GM04504 (cell line): ENCODE measurements around the gene CHPT1.
"Not testable (repeated sequence)": the region's sequence is repeated elsewhere in the genome, so short reads cannot be mapped to it uniquely, and the experiment has no call there.

Source experiments
- DNase-seq: peaks from one replicate; pipeline ENCODE4 v3.0.0-alpha.2; 2012; ENCODE audit warnings: low read depth

The CHPT1 gene

DNA sequence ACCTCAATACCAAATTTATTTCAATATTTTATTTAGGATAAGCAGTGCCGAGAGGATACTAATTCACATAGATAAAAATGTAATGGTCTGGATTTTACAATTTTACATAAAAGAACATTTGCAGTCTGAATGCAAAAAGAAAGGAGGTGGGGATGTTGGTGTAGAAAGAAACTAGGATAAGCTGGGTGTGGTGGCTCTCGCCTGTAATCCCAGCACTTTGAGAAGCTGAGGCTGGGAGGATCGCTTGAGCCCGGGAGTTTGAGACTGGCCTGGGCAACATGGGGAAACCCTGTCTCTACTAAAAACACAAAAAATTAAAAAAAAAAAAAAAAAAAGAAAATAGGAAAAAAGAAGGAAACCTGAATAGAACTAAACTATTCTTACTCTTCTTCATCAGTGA lies 25.0 kb downstream of the CHPT1 start:
- DNase-seq = no peak

DNA sequence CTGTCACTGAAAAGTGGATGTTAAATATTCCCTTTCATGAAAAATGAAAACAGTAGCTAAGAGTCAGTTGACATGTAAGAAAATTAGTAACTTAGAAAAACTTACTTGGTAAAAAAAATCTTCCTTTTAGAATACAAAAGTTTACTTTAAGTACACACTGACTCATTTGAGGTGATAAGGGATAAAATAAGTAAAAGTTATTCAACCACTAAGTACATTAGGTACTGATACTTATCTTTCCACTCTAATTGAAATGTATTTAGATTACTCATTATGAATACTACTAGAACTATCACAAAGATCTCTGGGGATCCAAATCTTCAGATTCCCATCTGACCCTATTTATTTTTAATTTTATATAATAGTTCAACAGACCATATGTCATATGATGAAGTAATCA lies 29.7 kb downstream of the CHPT1 start:
- DNase-seq = no peak

- no peak for DNase-seq
Observed at GRCh38 chr12:101729842-101730241, 32.4 kb downstream of the CHPT1 start.

- DNase-seq = no peak
Observed at GRCh38 chr12:101732318-101732717, 34.9 kb downstream of the CHPT1 start.

GRCh38 chr12:101733166-101733565 lies 35.7 kb downstream of the CHPT1 start:
- DNase-seq = no peak

DNA sequence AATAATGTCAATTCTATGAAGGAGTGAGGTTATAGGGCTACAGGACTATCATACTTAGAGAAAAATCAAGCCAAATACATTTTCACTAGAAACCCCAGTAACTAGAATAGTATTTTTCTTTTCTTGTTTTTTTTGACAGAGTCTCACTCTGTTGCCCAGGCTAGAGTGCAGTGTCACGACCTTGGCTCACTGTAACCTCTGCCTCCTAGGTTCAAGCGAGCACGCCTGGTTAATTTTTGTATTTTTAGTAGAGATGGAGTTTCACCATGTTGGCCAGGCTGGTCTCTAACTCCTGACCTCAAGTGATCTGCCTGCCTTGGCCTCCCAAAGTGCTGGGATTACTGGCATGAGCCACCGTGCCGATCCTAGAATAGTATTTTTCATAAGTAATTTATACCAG lies 37.0 kb downstream of the CHPT1 start:
- not testable (repeated sequence) for DNase-seq

DNA sequence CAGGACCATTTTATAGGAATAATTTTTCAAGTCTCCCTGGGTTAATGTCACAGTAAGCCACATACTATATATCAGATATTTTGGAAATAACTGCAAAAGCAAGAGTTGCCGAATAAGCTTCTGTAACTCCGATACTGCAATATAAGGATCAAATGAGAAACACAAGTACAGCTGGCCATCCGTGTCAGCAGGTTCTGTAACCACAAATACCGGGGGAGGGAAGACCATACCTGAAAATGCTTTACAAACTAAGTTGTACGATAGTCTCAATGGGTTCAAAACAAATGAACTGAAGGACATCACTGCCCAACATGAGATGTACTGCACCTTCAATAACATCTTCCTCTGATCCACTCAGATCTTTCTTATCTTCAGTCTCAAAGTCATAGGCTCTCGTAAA lies 40.0 kb downstream of the CHPT1 start:
- DNase-seq = no peak

- DNase-seq = no peak
Observed at GRCh38 chr12:101738920-101739665, 41.7 kb downstream of the CHPT1 start, which contains the start of gene SYCP3. Gene SYCP3, minus strand, starts transcription at chr12:101739462. Its CDS starts 1,527 bp downstream, at chr12:101737935.

DNA sequence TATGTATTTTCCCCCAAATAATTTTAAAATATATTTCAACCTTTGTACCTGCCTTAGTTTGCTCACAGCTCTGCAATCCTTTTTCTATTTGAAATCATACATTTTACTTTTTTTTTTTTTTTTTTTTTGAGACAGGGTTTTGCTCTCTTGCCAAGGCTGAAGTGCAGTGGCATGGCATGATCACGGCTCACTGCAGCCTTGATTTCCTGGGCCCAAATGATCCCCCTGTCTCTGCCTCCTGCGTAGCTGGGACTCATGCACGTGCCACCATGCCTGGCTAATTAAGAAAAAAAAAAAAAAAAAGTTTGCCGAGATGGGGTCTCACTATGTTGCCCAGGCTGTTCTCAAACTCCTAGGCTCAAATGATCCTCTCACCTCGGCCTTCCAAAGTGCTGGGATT lies 43.1 kb downstream of the CHPT1 start:
- no peak for DNase-seq

- no peak for DNase-seq
Observed at GRCh38 chr12:101740980-101741379, 43.5 kb downstream of the CHPT1 start.

- no peak for DNase-seq
Observed at GRCh38 chr12:101743242-101743641, 45.8 kb downstream of the CHPT1 start.

- DNase-seq = no peak
Observed at GRCh38 chr12:101743724-101744472, 46.5 kb downstream of the CHPT1 start.

- no peak for DNase-seq
Observed at GRCh38 chr12:101745481-101745880, 48.0 kb downstream of the CHPT1 start.

GRCh38 chr12:101746196-101746595 lies 48.8 kb downstream of the CHPT1 start:
- no peak for DNase-seq

DNA sequence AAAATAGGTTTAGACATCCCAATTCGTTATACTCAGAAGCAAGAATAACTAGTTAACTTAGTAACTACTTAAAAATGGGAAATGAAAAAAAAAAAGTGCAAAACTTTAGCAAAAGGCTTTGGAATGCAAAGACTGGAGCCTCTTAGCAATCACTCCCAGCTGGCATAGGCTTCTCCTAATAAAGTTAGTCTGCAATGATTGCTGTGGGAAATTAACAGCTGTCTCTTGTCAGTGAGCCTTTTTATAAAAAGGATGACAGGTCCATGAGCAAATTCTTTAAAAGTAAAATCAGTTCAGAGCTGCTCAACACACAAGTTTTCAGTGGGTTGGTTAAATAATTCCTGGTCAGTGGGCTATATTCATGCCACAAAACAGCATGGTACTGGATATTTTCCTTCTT lies 49.2 kb downstream of the CHPT1 start:
- DNase-seq = peak; percentile 4

DNA sequence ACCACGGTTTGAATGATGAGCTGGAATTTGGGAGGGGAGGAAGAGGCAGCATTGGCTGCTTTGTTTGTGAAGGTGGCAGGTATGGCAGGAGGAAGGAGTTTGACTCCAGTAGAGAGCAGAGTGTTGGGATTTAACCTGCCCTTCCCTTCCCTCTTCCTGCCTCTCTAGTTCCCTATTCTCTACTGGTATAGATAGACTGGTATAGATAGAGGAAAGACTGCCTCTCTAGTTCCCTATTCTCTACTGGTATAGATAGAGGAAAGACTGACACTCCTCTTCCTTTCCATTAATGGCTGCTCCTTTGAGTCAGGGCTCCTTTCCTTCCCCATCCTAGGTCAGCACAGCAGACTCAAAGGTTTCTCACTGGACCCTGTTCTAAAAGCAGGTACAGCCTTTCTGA lies 50.3 kb downstream of the CHPT1 start:
- DNase-seq = no peak

GRCh38 chr12:101748907-101749306 lies 51.5 kb downstream of the CHPT1 start:
- no peak for DNase-seq

GRCh38 chr12:101749657-101750056 lies 52.2 kb downstream of the CHPT1 start:
- no peak for DNase-seq

DNA sequence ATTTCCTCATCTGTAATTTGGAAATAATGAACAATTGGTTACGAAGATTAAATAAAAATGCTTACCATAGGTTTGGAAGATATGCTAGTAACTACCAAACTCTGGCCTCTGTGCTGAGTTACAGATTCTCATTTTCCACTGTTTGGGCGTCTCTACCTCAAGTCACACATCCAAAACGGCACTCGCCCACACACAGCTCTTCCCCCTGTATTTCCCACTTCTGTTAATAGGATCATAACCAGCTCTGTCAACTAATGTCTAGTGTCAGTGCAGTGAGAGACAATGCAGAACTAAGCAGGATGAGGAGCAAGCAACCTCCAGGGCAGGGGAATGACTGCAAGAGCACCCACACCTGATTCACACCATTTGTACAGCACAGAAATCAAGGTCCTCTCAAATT lies 52.7 kb downstream of the CHPT1 start:
- no peak for DNase-seq

DNA sequence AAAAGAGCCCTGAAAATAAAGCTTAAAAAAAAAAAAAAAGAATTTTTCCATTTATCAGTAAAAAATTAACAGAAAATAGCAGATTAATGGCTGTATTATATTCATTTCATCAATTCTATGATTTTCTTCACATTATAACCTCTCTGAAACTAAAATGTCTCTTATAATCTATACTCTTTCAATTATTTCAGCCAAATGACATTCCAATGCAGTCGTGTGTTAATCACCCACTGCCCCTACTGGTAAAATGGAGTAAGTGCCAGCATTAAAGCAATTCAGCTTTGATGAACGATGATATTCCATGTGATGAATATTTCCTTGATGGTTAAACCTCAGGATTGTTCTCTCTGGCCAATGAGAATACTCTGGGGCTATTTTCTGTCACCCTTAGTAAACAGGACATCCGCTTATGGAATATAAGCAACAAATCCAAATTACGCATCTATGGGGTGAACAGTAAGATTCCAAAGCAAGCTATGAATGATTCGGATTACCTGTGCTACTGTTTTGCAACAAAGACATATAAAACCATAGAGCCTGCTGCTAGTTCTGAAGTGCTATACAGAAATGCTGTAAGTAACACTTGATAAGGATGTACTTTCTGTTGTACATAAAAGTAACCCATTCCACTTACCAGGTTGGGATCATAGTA lies 62.1 kb downstream of the CHPT1 start:
- no peak for DNase-seq

DNA sequence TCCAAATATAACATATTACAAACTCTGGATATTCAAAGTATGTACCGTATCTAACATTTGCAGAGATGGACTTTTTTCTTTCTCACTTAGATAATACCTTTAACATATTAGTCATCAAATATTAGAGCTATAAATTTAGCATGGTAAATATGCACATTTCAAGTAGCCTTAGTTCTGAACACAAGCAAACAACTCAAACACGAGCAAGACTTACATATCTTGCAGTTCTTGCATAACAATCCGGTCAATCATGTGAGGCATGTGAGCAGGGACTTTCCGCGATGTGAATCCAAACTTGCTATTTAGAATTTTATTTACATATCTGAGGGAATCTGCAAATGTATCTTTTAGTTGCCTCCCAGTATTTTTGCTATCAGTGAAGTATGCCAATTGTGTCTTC lies 63.9 kb downstream of the CHPT1 start:
- no peak for DNase-seq

GRCh38 chr12:101761781-101762180 lies 64.3 kb downstream of the CHPT1 start:
- no peak for DNase-seq
